ENCODE measurements around the gene CDH20. TPM values are rescaled to one million over a fixed set of nuclear protein-coding genes. Genes with fewer than 3 reads are reported as not detected.

Gene CDH20
- polyA plus RNA-seq, 1 experiment: not detected

- ChIA-PET CTCF (no interaction called here), POLR2A (no interaction called here)
- DNase-seq (ENCODE audit: low read depth, low spot score): no peak
- no peak for TF ChIP-seq CTCF (IDR thresholded peaks at IDR 0.05; ENCODE audit: low read depth, low read length)
- H3K27ac ChIP-seq (ENCODE audit: low read depth, low read length): no peak overlapping the region
- no peaks in the 10 kb centered on the region for H3K9me3 ChIP-seq (ENCODE audit: control insufficient read depth, insufficient read depth, low read length)
- no peaks in the 10 kb centered on the region for H3K27me3 ChIP-seq (ENCODE audit: control insufficient read depth, insufficient read depth, low read length)
- H3K4me3 ChIP-seq (ENCODE audit: low read depth, low read length): no peak overlapping the region
Observed at GRCh38 chr18:61464551-61465142, 131.4 kb downstream of the CDH20 start.

GRCh38 chr18:61466736-61467135, 133.5 kb downstream of the CDH20 start:
- ChIA-PET POLR2A (no interaction called here), CTCF (no interaction called here)
- TF ChIP-seq CTCF (IDR thresholded peaks at IDR 0.05; ENCODE audit: low read depth, low read length): no peak
- H3K27ac ChIP-seq (ENCODE audit: low read depth, low read length): no peak overlapping the region
- DNase-seq (ENCODE audit: low read depth, low spot score): no peak
- H3K27me3 ChIP-seq (ENCODE audit: control insufficient read depth, insufficient read depth, low read length): peaks cover 2% of the 10 kb centered on the region
- no peak overlapping the region for H3K4me3 ChIP-seq (ENCODE audit: low read depth, low read length)
- no peaks in the 10 kb centered on the region for H3K9me3 ChIP-seq (ENCODE audit: control insufficient read depth, insufficient read depth, low read length)

GRCh38 chr18:61470031-61470674, 136.9 kb downstream of the CDH20 start:
- Histone ChIP-seq H3K27ac (ENCODE audit: low read depth, low read length) (no peak overlapping the region), H3K27me3 (ENCODE audit: control insufficient read depth, insufficient read depth, low read length) (peaks cover 5% of the 10 kb centered on the region), H3K4me3 (ENCODE audit: low read depth, low read length) (no peak overlapping the region), H3K9me3 (ENCODE audit: control insufficient read depth, insufficient read depth, low read length) (no peaks in the 10 kb centered on the region)
- POLR2A ChIA-PET: no interaction called here
- DNase-seq (ENCODE audit: low read depth, low spot score): no peak
- no peak for TF ChIP-seq CTCF (IDR thresholded peaks at IDR 0.05; ENCODE audit: low read depth, low read length)
- CTCF ChIA-PET: no interaction called here

GRCh38 chr18:61471541-61471940, 138.3 kb downstream of the CDH20 start:
- Histone ChIP-seq H3K27ac (ENCODE audit: low read depth, low read length) (no peak overlapping the region), H3K9me3 (ENCODE audit: control insufficient read depth, insufficient read depth, low read length) (no peaks in the 10 kb centered on the region), H3K4me3 (ENCODE audit: low read depth, low read length) (no peak overlapping the region), H3K27me3 (ENCODE audit: control insufficient read depth, insufficient read depth, low read length) (peaks cover 5% of the 10 kb centered on the region)
- ChIA-PET CTCF (no interaction called here), POLR2A (no interaction called here)
- TF ChIP-seq CTCF (IDR thresholded peaks at IDR 0.05; ENCODE audit: low read depth, low read length): no peak
- no peak for DNase-seq (ENCODE audit: low read depth, low spot score)

- Histone ChIP-seq H3K27ac (ENCODE audit: low read depth, low read length) (no peak overlapping the region), H3K9me3 (ENCODE audit: control insufficient read depth, insufficient read depth, low read length) (no peaks in the 10 kb centered on the region), H3K4me3 (ENCODE audit: low read depth, low read length) (no peak overlapping the region), H3K27me3 (ENCODE audit: control insufficient read depth, insufficient read depth, low read length) (peaks cover 5% of the 10 kb centered on the region)
- ChIA-PET CTCF (no interaction called here), POLR2A (no interaction called here)
- no peak for DNase-seq (ENCODE audit: low read depth, low spot score)
- no peak for TF ChIP-seq CTCF (IDR thresholded peaks at IDR 0.05; ENCODE audit: low read depth, low read length)
Observed at GRCh38 chr18:61471942-61472341, 138.7 kb downstream of the CDH20 start.
